Measurements from ENCODE around the gene NEO1.

DNA sequence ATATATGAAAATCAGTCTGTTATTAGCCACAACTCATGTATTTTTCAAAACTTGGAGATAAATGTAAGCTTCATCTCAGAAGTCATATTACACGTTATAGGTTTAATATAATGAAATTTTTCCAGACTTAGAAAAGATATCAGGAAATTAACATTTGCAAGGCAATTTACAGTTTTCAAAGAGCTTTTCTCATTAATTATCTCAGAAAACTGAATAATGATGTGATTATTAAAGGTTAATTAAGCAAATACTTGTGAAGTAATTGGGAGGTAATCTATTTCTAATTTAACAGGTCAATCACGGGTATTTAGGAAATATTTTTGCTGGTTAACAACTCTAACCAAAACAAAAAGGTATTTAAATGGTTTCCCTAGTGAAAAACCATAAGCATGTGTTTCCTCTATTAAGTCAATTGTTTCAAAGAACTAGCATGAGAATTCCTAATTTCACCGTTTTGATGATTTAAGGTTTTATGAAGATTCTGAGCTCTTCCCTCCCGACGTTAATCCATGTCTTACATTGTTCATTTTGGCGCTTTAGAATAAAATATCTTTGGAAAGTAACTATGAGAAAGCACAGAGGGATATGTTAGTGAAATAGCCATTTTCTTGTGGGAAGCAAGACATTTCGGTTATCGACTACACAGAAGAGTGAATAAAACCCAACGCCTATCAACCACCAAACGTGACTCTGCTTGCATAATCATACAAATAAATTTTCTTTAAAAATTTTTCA is 1.5 kb upstream of the NEO1 start:
- TF ChIP-seq CTCF (IDR thresholded peaks at IDR 0.05) = no peak
- no peak for TF ChIP-seq POLR2A (IDR thresholded peaks at IDR 0.05)
